Retinal pigment epithelial cell (primary cell): ENCODE measurements around the gene MED25.

Experiments
- DNase-seq: peaks from one replicate; pipeline ENCODE4 v3.0.0-alpha.2; 2010; ENCODE audit warnings: low read depth
- H3K4me3 ChIP-seq: 2 replicates; pipeline ENCODE4 v1.5.1; 2011; ENCODE audit warnings: mild to moderate bottlenecking, low read length, control low read depth, moderate library complexity
- TF ChIP-seq, protein P1 (sequence below): conservative IDR thresholded peaks from 2 replicates; pipeline ENCODE4 v1.5.1; 2011; ENCODE audit warnings: low read depth, low read length, control low read depth, inconsistent platforms

Gene MED25

DNA sequence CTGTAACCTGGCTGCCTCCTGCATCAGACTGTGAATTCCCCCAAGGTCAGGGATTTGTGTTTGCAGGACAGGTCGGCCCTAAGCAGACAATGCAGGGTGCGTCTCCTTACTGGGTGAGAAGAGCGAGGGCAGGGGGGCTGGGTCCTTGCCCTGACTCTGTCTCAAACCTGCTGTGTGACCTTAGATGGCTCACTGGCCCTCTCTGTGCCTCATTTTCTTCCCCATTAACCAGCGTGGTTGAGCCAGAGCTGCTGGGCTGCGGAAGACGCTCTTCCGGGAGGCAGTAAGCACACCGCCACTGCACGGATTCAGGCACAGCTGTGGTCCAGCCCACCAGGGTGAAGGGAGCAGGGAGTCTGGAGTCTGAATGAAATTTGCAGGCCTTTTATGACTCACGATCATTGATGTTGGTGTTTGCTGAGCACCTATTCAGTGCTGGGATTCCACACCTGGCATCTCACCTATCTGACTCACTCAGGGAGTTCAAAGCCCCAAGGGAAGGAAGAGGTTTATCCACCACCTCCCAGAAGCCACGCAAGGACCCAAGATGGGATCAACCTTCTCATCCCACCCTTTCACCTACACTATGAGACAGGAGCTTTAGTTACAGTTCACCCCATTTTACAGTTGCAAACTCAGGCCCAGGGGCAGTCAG lies 56.5 kb downstream of the MED25 start:
- TF ChIP-seq, protein P1, sequence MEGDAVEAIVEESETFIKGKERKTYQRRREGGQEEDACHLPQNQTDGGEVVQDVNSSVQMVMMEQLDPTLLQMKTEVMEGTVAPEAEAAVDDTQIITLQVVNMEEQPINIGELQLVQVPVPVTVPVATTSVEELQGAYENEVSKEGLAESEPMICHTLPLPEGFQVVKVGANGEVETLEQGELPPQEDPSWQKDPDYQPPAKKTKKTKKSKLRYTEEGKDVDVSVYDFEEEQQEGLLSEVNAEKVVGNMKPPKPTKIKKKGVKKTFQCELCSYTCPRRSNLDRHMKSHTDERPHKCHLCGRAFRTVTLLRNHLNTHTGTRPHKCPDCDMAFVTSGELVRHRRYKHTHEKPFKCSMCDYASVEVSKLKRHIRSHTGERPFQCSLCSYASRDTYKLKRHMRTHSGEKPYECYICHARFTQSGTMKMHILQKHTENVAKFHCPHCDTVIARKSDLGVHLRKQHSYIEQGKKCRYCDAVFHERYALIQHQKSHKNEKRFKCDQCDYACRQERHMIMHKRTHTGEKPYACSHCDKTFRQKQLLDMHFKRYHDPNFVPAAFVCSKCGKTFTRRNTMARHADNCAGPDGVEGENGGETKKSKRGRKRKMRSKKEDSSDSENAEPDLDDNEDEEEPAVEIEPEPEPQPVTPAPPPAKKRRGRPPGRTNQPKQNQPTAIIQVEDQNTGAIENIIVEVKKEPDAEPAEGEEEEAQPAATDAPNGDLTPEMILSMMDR: no peak
- no peak for DNase-seq
- H3K4me3 ChIP-seq: no peak overlapping the region

GRCh38 chr19:49875177-49875576 lies 57.1 kb downstream of the MED25 start:
- TF ChIP-seq, protein P1: no peak
- H3K4me3 ChIP-seq: peak overlapping the region; percentile 99
- no peak for DNase-seq

DNA sequence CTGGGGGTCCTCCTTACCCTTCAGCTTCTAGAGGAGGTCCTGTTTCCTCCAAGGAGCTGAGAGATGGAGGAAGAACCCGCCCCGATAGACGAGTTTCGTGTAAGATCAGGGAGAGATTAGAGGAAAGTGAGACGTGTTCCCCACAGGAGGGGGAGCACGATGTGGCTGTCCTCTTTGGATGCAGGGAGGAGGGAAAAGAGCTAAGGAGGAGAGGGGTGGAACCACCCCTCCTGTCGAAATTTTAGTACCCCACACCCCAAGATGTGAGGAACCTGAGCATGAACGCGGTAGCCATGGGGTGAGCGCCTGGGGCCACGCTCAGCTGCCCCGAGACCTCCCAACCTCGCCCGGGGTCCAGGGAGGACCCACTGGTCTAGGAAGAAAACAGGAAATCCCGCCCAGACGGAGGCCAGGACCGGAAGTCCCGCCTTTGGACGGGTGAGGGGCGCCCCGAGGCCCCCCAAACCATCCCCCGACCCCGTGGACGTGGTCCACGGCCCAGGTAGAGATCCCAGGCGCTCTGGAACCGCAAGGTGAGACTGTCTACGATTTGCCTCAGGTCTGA lies 57.9 kb downstream of the MED25 start:
- H3K4me3 ChIP-seq: peak overlapping the region; percentile 99
- no peak for DNase-seq
- TF ChIP-seq, protein P1: no peak

DNA sequence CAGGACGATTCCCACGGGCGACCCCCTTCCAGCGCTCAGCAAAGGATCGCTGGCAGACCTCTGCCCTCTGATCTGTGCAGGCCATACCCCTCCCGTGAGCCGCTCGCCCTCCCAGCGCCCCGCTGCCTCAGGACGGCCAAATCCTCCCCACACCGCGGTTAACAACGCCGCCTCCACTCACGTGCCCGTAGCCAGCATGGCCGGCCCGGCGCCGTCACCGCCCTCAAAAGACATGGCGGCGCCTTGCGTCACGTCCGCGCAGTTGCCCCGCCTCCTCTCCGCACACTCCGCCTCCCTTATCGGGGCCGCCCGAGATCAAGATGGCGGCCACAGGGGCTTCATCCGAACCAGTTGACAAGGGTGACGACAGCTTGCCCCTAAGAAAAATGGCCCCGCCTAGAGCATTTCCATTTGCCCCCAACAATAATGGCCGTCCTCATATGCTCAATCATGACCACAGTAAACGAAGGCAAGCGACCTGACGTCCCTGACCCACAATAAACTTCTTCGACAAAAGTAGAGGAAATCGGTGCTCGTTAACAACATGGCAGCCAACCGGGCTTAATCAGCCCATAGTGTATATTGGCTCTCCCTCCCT lies 58.4 kb downstream of the MED25 start:
- peak overlapping the region; percentile 99 for H3K4me3 ChIP-seq
- DNase-seq: peak; percentile 96
- TF ChIP-seq, protein P1: no peak

- TF ChIP-seq, protein P1: no peak
- peak within 1 kb of the TSS; percentile 99 for H3K4me3 ChIP-seq
- DNase-seq: peak; percentile 100
Observed at GRCh38 chr19:49877020-49877878, 59.2 kb downstream of the MED25 start, which contains the start of the genes AKT1S1 and TBC1D17. Gene AKT1S1 (minus strand): TSS chr19:49877355. CDS start chr19:49873295, 4,060 bp downstream. Gene TBC1D17 (plus strand): TSS chr19:49877702. CDS start chr19:49877724, 22 bp downstream.

DNA sequence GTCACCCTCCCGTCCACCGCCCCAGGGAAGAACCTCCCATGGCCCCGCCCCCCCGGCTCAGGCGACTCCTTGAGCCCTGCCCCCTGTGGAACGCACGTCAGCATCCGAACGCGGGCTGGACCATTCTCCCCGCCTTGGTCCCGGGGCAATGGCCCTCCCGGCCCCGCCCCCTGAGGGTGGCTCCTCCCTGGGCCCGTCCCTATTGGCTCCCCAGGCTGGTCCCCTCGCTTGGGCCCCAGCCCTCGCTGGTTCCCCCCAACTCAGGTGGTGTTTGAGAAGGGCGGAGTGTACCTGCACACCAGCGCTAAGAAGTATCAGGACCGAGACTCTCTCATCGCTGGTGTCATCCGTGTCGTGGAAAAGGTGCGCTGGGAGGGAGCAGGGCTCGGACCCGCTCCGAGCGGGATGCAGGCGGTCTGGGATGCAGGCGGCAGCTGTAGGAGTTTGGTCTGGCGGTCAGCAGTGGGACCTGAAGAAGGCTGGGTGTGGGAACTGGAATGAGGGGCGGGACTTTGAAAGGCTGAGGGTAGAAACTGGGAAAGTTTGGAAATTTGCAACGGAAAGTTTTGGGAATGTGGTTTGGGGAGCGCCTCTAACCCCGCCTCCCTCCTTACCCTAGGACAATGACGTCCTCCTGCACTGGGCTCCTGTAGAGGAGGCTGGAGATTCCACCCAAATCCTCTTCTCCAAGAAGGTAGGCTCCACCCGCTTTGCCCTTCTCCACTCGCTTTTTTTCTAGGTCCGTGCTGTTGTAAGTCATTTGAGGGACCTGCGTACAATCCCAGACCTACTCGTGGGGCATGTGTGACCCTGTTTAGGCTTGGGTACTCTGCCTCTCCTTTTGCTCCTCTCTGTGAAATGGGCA lies 60.0 kb downstream of the MED25 start:
- DNase-seq: peak; percentile 89
- H3K4me3 ChIP-seq: peak overlapping the region; percentile 99
- TF ChIP-seq, protein P1: no peak
